GM19395 (cell line): ENCODE data around the gene PRMT9.

Experiments
- ATAC-seq: cut with Tn5 transposase; IDR thresholded peaks from one replicate; pipeline ENCODE4 v1.9.1; 2021; ENCODE audit warnings: mild to moderate bottlenecking, moderate library complexity; ENCODE audit not compliant: unreplicated experiment

Gene PRMT9

DNA sequence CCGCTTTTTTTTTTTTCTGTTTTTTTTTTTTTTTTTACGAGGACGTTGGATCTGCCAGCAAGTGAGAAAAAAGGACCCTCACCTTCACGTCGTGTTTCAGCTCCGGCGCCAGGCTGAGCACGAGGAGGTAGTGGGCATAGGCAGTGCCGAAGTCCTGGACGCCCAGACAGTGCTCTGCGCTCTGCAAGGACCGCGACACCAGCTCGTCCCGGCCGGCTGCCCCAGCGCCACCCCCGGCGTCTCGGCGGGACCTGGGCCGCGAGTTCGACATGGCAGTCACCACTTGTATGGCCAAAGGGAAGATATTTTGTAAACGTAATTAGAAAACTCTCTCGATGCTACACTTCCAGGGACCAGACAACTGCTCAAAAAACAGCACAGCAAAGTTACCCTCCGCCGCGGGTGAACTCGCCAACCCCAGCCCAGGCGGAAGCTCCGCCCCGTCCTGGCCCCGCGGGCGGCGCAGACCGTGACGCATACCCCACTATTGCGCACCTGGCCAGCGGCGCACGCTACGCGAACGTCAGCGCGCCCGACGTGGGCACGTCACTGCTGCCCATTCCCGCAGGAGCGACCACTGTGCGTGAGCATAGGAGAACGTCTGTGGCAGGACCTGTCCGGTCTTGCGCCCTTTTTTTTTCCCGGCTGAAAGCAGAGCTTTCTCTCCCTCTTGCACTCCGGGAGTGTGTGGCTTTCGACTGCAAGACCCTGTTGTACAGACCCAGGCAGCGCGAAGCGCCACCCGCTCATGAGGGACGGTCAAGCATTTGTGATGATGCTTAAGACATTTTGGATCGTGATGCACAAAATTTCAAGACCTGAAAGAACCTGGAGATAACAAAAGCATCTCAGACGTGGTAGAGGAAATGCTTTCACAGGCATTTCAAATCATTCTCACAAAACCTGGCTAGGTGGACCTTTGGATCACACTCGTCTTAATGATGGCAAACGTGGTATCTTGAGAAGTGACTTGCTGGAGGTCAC, at the start of gene PRMT9:
Gene PRMT9, minus strand, starts transcription at position 447 of the 984 bp plus-strand sequence. Its CDS starts 176 bp downstream, at position 271.
- ATAC-seq = peak; percentile 99

DNA sequence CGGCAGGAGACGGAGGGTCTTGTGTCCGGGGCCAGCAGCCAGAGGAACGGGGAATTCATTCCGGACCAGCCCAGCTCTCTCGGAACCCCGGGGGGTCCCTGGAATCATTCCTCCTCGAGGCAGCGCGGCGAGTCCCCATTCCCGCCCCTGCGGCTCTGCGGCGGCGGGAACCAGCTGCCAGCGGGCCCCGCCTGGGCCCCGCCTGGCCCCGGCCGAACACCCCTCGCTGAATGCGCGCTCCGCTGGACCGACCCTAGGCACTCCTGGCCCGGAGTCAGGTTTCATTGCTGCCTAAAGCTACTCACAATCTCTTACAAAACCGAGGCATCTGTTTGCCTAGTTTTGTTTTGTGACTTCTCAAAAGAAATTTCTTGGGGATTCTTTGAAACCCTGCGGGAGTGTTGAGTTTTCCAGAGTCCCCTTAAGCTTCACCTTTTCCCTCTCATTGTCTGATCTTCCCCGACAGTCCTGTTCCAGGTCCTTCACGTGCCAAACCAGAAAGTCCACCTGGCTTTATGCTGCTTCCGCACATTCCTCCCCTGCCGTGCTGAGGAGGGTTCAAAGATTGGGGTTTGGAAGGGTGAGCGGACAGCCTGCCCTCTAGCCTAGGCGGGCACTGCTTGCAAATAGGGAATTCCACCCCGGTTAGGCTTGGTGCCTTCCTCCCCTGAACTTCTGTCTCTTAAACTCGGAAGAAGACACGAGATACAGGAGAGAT, 48.7 kb upstream of the PRMT9 start:
- ATAC-seq = peak; percentile 31

DNA sequence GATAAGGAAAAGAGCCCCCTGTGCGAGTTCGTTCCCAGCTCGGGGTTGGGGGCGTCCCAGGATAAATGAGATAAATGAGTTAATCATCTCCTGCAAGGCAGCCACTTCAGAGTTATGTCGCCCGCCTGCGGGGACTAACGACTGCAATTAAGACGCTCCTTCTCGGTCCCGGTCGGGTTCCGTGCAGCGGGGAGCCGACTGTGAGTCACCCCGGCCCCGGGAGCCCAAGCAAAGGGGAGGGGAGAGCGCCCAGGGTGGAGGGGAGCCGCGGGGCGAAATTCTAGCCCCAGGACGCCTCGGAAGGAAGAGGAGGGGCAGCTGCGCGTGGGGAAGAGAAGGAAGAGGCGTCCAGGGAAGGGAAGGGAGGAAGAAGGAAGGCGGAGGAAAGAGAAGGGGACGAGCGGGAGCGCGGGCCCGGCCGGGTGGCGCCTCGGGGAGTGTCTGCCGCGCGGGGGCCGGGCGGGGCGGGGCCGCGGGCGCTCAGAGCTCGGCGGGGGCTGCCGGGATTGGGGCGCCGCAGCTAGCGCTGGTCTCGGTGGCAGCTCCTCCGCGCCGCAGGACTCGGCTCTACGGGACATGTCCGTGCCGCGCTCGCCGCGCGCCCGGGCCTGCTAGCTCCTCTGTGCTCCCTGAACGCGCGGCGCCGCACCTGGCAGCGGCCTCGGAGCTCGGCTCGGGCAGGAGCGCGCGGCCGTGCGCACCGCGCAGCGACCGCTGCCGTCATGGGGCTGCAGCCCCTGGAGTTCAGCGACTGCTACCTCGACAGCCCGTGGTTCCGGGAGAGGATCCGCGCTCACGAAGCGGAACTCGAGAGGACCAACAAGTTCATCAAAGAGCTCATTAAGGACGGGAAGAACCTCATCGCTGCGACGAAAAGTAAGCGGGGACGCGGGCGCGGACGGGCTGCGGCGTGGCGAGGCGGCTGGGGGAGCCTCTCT, 47.9 kb upstream of the PRMT9 start, which contains the start of gene ARHGAP10:
Gene ARHGAP10, plus strand, starts transcription at position 509 of the 938 bp plus-strand sequence. Its CDS starts 214 bp downstream, at position 723.
- peak; percentile 62 for ATAC-seq

DNA sequence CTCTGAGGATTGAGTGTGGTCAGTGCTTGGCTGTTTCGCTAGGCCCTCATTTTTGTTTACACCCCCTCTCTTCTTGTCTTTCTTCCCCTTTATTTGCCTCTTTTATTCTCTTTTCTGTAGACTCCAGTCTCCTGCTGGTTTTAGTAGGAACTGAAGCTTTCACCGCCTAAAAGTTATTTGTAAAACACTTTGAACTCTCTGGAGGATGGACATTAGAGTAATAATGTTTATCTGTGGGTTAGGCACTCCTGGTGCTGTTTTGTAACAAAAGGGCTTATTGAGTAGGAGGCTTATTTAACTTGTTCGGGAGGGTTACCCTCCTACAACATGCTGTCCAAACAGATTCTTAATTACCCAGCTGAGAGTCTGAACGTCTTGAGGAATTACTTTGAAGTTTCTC, 46.4 kb upstream of the PRMT9 start:
- no peak for ATAC-seq

DNA sequence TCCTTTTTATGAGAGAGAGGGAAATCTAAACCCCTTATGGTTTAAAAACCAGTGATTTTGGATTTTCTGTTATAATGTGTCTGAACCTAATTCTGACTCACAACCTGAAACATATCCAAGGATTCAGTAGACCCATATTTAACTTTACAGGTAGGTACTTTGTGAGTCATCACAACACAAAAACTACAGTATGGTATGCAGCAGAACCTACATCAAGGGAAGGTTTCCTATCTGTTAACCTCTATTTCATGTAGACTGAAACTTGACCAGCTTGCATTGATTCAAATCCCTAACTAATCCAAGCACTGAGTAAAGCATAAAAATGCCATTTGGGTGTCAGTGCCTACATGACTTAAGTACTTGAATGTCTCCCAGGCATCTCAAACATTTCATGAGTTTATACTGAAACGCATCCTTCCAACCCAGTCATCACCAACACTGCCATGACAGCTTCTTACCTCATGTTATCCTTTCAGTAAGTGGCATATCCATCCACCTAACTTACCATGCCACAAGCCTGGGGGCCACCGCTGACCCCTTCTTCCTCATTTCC, 43.6 kb upstream of the PRMT9 start:
- no peak for ATAC-seq

DNA sequence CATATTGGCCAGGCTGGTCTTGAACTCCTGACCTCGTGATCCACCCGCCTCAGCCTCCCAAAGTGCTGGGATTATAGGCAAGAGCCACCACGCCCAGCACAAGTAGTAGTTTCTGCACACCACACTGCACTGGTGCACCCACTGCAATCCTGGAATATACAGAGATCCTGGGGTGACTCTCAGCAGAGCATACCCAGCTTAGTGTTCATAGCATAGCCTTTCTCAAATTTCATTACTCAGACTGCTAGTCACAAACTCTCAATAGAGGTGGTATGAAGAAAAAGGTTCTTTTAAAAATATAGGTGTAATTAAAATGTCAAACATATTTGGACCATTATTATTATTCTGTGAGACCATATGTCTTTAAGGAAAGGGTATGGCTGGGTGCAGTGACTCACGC, 41.7 kb upstream of the PRMT9 start:
- no peak for ATAC-seq

DNA sequence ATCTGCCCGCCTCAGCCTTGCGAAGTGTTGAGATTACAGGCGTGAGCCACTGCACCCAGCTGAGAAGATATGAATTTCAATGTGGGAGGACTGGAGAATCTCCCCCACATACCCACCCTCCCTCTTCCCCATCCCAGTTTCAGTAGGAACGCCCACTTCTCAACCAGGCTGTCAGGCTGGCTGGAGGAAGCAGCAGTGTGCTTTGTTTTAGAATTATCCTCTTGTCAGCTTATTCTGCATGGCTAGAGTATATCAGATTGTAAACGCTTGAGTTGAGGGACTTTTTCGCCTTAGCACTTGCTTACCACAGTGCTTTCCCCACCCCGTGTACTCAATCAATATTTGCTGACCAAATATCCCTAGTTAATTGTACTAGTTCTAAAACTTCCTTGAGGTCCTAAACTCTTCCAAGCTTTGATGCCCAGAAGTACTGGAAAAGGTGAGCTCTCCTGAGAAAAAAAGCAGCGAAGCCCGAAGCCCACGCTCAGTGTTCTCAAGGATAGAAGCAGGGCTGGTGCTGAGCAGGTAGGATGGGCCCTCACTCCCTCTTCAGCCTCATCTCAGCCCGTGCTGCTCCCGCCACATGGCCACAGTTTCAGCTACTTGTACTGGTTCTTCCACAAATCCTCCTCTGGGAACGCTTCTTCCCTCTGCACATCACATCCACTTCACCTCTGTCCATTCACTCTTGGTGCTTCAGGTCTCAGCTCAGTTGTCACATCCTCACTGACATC, 40.7 kb upstream of the PRMT9 start:
- no peak for ATAC-seq

DNA sequence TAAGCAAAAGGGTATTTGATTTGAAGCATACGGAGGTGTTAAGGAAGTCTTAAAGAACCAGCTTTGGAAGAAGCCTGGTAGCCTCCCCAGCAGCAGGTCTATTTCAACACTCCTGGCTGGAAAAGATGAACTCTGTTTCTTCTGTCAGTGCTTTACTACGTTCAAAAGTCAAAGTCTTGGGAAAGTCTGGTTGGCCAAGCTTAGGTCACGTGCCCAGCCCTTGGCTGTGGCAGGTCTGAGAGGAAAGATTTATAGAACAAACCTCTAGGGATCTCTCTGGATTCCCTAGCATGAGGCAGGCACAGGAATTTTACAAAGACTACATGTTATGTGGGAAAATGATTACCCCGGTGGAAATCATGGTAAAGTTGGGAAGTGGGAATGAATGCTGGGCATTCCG, 39.4 kb upstream of the PRMT9 start:
- no peak for ATAC-seq

DNA sequence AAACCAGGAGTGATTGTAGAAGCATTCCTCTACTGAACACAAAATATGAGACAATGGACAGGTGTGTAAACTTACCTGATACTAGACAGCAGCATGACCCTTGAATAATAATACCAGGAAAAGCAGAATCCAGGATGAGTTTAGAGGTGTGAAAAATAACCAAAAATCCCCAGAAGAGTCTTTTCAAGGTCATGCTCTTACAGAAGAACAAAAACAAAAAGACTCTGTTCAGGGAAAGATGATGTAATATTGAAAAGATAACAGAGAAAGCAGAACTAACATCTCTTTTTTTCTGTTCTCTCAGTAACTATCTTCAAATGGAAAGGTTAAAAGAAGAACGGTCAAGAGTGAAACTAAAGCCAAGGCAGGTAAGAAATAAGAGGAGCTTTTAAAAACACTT, 33.9 kb upstream of the PRMT9 start:
- ATAC-seq = peak; percentile 85

DNA sequence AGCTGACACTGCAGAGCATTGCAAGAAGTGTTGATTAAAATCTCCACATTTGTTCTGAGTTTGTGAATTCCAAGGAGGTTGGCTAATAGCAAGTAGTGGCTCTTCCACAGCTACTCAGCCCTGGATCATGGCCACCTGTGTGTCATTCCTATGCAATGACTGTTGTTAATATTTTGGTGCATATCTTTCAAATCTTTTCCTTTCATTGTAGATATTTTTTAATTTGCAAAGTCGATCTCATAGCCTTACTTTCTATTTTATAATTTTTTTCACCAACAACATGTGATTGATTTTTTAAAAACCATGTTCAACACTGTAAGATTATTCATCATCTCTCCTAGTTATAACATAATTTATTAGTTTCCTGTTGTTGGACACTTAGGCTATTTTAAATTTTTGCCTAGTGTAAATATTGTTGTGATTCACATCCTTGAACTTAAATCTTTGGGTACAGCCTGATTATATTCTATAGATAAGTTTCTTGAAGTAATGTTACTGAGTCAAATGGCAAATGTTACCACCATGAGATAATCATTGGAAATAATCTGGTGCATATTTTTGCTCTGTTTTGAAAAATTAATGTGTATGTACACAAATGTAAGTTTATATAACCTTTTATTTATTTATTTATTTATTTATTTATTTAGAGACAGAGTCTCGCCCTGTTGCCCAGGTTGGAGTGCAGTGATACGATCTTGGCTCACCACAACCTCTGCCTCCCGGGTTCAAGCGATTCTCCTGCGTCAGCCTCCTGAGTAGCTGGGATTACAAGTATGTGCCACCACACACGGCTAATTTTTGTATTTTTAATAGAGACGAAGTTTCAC, 30.8 kb upstream of the PRMT9 start:
- ATAC-seq = no peak

DNA sequence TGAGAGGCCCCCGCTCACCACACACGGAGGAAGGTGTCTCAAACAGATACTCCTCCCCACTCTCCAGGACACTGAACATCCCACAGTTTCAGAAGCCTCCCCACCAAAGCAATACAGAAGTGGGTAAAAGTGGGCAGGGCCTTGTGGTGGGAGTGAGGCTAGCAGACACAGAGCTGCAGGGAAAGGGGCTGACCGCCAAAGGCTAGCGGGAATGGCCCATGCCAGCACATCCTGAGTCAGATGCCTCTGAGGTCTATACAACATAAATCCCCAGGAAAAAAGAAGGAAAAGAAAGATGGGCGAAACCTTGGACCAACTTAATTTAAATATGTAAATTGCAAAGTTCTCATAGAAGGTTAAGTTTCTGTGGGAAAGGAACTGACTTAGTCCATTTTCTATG, 26.0 kb upstream of the PRMT9 start:
- no peak for ATAC-seq

DNA sequence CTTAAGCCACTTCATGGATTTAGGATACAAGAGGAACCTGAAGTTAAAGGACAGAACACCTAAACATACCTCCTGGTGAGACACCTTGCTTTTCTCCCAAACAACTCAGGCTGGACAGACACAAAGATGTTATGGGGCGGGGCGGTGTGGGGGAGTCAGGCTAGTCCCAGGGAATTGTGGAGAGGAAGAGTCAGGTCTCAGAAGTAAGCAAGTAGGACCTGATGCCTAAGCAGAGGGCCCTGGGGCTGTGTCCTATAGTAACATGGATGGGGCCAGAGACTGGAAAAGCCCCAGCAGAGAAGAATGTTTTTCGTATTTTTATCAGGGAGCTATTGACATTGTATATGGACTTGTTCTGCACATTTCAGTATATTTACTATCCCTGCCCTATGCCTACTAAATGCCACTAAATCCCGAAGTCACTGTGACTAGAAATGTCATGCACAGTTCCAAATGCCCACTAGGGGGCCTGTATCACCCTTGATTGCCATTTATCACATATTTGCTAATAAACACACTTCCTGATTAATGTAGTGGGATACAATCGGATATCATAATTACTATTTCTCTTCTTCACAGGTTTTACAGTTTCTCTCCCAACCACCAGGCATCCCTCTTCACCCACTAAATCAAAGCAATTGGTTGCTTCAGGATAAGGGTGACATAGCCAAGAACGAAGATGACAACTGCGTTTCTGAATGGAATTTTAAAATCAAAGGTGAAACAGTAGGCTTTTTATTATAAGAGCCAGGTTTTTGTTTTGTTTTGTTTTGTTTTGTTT, 24.1 kb upstream of the PRMT9 start:
- peak; percentile 70 for ATAC-seq

DNA sequence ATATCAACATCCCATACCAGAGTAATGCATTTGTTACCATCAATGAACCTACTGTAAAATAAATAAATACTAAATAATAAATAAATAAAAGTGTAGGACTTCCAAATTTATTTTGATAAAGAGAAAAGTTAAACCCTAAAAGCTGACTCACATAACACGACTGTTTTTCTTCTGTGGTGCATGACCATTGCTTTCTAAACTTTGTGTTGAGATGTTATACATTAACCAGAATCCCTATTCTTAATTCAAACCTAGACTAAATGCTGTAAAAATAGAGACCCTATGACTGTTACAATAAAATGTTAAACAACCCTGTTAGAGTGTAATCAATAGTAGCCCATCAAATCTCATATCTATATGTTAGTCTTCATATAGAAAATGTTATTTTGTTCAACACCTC, 20.9 kb upstream of the PRMT9 start:
- ATAC-seq = no peak

DNA sequence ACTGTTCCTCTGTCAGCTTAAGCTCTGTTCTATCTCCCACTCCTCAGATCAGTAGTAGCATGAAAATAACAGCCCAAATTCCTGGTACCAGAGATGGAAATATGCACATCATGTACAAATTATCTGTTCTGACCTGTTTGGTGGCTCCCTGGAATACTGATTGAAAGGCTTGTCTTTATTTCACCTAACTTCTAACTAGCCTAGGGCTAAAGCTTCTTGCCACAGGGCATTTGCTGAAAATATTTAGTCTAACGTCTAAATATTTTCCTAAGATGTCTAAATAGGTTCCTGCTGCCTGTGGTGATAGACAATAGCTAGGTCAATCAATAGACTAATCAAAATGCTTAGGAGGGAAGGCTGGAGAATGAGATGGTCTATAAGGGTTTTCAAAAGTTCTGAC, 12.9 kb upstream of the PRMT9 start:
- no peak for ATAC-seq

DNA sequence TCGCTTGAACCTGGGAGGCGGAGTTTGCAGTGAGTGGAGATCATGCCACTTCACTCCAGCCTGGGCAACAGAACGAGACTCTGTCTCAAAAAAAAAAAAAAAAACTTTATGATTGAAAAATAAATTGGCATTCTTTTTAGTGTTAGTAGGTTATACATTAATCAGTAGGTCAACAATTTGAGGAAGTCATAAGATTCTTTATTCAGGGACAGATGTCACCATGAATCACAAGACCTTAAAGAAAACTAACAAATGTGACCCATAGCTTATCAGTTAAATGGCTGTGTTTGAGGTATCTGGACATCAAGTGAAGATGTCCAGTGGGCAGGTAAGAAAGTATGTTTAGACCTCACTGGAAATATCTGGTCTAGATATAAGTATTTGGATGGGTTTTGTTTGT, 9.3 kb upstream of the PRMT9 start:
- no peak for ATAC-seq

DNA sequence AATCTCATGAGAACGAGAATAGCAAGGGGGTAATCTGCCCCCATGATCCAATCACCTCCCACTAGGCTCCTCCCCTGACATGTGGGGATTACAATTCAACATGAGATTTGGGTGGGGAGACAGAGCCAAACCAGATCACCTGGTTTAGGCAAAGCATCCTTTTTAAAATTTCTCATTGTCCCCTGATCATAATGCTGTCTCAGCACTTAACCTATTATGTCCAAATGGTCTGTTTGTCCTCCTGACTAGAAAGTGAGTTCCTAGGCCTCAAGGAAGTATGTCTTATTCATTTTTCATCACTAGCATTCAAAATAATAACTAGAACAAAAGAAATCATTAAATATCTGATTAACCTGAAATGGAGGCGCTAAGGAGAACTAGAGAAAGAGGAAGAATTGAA, 7.9 kb upstream of the PRMT9 start:
- ATAC-seq = no peak

DNA sequence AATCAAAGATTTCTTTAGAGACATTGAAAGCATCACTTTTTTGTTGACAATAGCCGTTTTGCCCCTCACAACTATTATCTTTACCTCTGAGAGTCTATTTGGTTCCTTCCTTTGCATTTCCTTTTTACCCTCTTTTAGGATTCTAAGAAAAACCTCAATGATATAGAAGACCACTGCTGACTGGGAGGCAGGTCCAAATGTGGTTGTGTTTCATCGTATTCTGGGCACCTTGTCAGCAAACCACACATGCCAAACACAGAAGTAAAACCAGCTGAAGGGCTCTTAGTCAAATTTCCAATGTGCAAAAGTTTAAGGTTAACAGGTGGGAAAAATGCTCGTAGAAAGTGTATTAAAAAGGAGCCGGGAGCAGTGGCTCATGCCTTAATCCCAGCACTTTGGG, 5.1 kb upstream of the PRMT9 start:
- ATAC-seq = no peak

DNA sequence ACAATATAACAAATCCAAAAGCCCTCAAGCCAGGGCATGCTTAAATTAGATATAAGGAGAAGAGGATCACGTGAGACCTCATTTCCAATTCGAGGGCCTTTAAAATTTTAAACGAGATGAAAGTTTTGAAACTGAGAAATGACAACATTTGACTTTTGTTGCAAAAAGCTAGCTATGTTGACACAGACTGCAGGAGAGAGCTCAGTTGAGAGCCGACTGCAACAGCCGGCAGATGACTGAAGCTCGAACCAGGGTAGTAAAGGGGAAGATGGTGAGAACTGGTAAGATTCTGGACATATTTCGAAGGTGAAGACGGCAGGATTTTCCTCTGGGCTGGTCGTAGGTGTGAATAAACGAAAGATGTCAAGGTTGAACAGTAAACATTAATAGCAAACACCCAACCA, 773 bp downstream of the PRMT9 start:
- no peak for ATAC-seq
